HG03139 (cell line): ENCODE data around the gene HELZ.
"Not testable (repeated sequence)": the region's sequence is repeated elsewhere in the genome, so short reads cannot be mapped to it uniquely, and the experiment has no call there.

Experiments used
- ATAC-seq: cut with Tn5 transposase; IDR thresholded peaks from one replicate; pipeline ENCODE4 v1.9.1; 2021; ENCODE audit not compliant: unreplicated experiment

Gene HELZ

DNA sequence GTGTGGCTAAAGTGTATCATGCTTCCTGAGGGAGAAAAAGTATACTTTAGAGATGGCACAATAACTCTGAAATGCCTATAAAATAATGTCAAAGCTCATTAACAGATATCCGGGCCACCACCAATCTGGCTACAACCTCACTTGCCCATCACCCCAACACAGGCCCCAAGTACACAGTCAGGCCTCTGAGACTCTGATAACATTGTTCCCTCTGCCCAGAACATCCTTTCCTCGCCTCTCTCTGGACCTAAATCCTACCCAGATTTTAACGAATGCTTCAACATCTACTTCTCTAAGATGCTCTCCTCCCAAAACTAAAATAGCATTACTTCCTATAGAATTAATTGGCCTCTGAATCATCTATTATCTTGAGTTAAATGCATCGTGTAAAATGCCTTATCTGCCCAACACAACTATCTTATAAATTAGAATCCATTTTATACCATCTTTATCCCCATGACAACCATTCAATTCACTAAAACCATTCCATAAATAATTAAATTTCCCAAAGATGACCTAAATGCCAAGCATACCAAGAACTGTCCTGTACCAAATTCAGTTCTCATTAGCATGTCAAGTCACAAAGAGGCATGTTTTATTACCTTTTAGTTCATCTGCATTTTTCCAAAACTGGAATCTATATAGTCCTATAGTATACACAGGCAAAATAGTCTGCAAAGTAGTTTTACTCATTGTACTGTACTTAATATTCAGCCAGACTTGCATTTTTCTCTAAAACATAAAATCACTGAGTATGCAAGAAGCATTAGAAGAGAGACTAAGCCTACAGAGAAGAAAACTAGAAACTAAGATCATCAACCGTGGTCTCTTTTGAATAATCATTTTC is 15.7 kb downstream of the HELZ start:
- no peak for ATAC-seq

DNA sequence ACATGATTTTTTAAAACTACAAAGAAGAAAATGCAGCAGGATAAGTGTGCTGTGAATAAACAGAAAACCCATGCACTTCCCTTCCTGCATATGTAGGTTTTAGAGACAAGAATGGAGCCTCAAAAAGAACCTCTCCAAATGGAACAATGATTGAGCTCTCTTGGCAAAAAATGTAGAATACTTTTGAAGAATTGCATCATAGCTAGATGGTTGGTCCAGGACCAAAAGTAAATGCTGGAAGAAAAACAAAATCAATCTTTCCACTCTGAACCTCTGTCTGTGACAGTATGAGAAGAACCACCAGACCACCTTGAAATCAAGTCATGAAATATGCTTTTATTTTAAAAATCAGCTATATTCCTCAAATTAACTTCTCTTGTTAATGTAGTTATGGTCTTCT is 17.5 kb downstream of the HELZ start:
- no peak for ATAC-seq

DNA sequence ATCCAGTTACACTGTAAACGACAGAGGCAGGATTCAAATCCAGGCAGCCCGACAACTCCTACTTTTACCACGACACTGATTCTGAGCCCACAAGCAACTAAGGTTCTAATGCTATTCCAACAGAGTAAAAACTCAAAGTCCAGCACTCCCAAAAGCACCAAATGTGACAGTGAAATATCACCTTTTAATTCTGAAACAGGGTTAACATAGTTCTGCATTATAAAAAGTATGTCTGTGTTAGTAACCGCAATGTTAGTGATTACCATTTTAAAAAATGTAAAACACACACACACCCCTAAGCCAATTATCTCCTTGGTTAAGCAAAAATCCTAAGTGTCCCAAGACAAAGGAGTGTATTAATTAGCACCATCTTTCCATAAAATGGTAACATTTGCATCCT is 19.7 kb downstream of the HELZ start:
- ATAC-seq = no peak

DNA sequence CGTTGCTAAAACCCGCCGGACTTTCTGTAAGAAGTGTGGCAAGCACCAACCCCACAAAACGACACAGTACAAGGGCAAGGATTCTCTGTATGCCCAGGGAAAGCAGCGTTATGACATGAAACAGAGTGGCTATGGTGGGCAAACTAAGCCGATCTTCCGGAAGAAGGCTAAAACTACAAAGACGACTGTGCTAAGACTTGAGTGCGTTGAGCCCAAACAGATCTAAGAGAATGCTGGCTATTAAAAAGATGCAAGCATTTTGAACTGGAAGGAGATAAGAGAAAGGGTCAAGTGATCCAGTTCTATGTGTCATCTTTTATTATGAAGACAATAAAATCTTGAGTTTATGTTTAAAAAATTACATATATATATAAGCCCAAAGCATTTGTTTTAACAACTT is 20.3 kb downstream of the HELZ start:
- no peak for ATAC-seq

DNA sequence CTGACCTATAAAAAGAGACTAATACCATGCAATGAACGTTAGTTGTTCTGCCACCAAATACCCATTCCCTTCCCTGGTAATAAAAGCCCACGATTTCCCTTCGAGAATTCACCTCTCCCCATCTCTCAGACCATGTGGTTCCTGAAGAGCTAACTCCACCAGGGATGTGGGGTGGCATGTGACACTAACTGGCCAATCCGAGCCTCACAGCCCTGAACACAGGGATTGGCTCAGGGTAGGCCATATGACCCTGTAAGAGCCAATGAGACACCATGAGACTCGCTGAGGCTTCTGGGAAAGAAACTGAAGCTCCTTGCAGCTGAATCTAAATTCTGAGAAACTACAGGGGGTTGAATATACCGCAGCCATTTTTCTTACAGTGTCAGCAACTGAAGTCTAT is 21.1 kb downstream of the HELZ start:
- ATAC-seq = no peak

DNA sequence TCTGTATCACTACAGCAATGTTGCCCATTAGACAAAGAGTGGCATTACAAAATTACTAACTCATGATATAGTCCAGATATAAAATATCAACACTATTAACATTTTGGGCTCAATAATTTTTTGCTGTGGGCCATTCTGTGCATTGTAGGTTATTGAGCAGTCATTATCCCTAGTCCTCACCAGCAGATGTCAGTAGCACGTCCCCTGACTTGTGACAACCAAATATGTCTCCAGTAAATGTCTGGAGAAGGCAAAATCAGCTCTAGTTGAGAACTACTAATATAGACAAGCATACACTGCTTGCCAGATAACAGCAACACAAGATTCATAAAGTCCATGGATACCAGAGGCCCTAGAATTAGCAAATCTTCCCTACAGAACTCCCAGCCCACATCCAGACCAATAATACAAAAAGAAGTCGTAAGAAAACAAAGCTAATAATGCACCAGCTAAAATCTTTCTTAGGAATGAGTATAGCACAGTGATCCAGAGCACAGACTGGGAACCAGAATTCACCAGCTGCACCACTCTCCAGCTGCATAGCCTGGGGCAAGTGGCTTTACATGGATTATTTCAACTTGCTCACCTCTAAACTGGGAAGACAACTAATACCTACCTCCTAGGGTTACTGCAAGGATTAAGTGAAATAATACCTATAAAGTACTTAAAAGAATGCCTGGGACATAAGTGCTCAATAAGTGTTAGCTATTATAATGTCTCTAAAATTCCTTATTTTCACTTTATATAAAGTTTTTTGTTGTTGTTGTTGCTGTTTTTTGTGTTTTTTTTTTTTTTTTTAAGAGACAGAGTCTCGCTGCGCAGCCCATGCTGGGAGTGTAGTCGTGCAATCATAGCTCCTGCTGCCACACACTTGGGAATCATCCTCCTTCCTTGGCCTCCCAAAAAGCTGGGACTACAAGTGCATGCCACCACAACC is 23.7 kb downstream of the HELZ start:
- no peak for ATAC-seq

DNA sequence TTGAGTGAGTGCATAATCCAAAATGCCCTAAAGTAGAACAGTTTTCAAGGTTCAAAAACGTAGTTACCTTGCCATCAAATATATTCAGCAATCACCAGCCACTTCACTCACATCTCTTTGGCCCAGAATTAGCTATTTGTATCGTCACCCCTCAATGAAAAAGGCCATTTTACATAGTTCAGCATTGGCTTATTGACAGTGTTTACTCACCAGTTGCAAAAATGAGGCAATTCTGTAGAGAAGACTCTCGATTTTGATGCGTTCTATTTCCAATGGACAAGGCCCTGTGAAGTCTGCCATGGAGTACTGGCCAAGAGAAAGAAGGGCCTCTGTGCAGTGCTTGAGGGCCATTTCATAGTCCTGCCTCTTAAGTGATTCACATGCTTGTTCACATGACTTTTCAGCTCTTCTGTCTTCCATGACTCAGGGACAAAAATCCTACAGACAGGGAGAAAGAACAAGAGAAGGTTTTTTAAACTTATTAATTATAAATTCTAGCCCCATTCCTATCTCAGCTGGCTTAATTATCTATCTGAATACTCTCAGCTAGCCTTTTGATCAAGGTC is 26.5 kb downstream of the HELZ start:
- ATAC-seq = no peak

DNA sequence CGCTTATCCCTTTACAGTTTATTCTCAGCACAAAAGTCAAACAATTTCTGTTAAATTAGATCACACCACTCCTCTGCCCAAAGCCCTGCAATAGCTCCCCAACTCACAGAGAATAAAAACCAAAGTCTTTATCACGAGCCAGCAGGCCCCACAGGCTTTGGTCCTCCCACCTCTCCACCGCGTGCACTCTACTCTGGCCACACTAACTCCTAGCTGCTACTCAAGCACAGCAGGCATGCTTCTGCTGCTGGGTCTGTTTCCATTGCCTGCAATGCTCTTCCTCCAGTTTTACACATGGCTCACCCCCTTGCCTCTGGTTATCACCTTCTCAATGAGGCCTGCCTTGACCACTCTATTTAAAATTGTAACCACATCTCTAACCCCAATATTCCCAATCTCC is 27.6 kb downstream of the HELZ start:
- ATAC-seq = no peak

DNA sequence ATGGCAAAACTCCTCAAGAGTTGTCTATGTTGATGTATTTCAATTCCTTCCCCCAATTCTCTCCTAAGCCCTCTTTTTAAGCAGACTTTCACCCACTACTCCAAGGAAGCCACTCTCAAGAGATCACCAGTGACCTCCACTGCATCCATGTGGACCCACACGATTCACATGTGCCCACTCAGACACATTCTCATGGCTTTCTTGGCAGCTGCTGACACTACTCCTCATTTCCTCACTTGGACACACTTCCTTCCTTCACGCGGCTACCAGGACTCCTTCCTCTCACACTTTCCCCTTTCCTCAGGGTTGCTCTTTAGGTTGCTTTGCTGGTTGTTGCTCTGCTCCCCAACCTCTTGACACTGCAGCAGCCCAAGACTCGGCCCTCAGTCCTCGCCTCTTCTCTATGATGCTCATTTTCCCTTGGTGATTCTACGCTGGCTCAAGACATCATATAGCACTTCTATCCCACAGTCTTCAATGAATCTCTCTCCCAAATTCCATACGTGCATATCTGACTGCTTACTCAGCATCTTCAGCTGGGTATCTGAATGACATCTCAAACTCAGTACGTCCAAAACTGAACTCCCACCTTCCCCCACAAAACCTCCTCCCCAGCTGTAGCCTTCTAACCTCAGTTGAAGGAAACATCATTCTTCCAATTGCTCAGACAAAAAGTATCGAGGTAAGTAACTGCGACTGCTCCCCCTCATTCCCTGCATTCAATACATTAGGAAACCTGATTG is 28.2 kb downstream of the HELZ start:
- ATAC-seq = no peak

DNA sequence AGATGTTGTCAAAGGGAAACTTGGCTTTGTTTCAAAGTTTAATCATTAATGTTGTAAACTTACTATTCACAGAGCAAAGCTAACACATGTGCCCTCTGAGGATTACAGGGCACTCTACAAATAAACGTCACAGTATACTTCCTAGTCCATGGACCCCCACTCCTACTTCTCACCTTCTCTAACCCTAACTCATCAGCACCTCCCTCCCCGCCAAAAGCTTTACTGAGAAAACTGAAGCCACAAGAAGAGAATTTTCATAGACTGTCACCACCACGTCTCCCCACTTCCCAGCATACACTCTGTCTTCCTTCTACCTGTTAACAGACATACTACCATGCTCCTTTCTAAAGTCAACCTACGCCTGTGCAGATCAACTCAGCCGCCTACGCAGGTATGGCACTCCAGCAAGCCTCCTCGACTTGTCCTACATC is 29.0 kb downstream of the HELZ start:
- ATAC-seq = no peak

DNA sequence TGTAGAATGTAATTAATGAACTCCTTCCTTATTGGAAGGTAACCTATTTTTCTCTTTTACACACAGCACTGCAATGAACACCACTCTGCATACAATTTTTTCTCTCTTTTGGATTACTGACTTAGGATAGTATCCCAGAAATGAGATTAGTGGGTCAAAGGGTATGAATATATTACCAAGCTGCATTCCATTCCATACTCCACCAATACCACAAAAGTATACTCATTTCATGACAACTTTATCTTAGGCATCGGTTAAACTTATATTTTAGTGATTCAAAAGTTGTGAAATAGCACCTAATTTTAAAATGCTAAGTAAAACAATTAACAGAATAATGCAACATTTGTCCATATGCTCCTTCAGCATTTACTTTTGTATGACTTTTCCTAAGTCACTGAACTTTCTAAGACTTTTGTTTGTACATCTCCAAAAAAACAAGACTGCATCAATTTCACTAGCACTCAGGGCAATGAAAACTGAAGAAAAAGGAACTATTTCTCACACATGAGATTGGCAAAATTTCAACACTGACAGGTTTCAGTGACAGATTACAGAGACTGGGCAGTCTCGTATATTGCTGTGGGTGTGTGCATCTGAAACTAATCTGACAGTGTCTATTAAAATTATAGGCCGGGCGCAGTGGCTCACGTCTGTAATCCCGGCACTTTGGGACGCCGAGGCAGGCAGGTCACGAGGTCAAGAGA is 32.1 kb downstream of the HELZ start:
- ATAC-seq = no peak

DNA sequence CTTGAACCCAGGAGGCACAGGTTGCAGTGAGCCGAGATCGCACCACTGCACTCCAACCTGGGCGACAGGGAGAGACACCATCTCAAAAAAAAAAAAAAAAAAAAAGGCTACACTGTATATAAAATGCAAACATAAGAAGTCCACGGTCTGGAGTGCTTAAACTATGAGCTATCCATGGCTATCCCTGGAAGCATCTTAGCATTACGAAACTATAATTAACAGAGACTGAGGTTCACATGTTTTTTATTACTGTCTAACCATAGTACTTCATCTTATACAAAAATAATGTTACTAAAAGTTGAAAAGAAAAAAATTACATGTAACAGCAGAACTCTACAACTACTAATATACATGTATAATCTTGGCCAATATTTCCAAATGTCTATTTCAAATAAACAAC is 32.8 kb downstream of the HELZ start:
- ATAC-seq = no peak

DNA sequence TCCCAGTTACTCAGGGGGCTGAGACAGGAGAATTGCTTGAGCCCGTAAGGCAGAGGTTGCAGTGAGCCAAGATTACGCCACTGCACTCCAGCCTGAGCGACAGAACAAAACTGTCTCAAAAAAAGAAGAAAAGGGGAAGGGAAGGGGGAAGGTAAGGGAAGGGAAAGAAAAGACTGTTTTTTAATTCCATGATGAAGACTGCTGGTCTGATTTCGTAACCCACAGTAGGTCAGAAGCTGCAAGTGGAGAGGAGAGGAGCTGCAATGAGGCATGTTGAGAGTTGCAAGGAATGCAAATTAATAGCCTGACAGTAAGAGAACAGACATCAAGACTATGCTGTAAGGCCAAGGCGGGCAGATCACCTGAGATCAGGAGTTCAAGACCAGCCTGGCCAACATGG is 33.3 kb downstream of the HELZ start:
- no peak for ATAC-seq

DNA sequence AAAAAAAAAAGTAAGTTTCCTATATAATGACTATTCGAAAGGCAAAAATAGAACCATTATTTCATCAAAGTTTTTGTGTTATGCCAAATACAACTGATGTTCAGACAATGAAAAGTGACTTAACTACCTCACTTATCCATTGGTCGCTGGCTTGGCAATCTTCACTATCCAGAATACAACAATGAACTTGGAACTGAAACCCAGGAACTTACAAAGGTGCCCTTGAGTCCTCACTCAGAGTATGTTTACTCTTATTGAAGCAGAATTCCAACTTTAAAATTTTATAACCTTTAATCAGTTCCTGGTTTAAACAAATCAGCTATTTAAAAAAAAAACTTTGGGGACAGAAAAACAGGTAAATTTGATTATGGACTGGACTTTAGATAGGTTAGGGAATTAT is 34.1 kb downstream of the HELZ start:
- no peak for ATAC-seq

DNA sequence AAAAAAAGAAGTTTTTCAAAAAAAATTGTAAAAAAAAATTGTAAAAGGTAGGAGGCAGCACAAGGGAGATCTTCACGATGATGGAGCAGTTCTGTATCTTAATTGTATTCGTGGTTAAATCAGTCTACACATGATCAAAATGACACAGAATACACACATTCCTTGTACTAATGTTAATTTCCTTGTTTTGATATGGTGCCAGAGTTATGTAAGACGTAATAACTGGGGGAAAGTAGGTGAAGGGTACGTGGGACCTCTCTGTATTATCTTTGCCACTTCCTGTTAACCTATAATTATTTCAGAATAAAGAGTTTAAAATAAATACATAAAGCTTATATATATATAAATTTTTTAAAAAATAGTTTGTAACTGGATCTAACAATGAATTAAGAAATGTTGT is 36.8 kb downstream of the HELZ start:
- no peak for ATAC-seq

DNA sequence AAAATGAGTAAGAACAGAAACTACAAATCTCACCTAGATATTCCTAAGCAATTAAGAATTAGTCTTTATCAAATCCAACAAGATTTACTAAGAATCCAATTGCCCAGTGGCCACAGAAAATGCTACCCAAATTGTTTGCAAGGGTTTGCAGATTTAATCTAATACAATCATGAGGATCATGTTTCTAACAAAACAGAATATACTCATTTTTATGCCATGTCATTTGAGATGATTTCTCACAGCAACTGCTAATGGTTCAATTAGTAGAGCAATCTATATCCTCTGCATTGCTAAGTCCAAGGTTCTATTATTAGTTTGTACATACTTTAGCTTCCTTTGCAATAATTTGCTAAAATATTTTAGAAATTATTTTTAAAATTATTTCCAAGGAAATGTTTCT is 41.2 kb downstream of the HELZ start:
- ATAC-seq = no peak

DNA sequence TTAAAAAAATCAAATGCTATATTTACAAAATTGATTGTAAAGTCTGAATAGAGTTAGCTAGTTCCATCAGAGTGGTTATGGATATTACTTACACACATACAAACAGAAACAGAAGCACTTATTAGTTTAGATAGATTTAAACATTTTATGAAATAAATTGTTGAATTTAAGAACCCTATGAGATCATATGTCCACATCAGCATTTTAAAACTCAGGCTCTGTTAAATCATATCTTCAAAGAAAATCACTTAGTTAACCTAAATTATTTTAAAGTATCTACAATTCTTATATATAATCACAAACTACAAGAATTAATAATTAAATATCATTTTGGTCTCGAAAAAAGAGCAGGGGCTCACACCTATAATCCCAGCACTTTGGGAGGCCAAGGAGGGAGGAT is 42.5 kb downstream of the HELZ start:
- ATAC-seq = no peak

DNA sequence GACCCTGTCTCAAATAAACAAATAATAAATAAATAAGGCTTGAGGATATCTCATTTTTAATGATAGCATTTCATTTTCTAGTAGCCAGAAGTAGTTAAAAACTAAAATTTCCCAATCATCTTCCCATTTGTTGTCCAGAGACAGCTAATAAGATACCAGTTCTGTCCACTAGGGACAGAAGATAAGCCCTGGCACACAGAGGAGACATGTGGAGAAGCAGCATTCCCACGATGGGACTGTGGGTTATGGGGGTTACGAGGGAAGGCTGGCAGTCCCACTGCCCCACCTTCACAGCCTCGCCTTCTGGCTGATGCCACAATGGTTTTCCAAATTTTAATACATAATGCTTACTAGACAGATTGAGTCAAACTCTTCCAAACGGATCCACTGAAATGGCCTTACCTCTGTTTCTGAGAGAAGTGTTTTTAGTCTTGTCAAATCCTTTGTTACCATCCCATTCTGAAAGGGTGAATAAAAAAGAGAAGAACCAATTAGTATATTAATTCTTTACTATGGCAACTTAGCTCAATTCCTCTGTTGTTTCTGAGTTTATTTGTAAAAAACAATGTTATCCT is 44.2 kb downstream of the HELZ start:
- ATAC-seq = no peak

DNA sequence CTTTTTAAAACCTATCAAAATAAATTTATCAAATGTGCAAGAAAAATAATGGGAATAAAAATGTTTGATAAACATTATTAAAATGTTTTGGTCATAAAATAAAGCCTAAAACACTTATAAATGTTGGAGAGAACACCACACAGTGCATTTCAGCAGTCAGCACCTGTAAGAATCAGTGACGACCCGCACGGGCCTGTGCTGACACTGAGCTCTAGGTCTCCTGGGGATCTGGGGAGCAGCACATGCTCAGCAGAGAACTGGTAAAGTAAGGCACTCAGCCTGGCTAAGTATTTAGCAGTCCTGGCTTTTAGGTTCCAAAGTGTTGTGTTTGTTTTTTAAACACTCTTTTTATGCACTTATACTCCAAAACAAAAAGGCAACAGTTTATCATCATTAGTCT is 46.9 kb downstream of the HELZ start:
- ATAC-seq = no peak

DNA sequence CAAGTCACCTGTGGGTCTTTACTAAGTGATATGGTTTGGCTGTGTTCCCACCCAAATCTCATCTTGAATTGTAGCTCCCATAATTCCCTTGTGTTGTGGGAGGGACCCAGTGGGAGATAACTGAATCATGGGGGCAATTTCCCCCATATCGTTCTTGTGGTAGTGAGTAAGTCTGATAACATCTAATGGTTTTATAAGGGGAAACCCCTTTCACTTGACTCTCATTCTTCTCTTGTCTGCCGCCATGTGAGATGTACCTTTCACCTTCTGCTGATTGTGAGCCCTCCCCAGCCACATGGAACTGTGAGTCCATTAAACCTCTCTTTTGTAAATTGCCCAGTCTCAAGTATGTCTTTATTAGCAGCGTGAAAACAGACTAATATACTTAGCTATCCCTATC is 48.0 kb downstream of the HELZ start:
- not testable (repeated sequence) for ATAC-seq
